Adipose tissue (tissue), 3 donors: Measurements from ENCODE around the gene SMARCD1. TPM values are rescaled to one million over a fixed set of nuclear protein-coding genes. Genes with fewer than 3 reads are reported as not detected.
"Not testable (repeated sequence)": the region's sequence is repeated elsewhere in the genome, so short reads cannot be mapped to it uniquely, and the experiment has no call there.

Source experiments
- H3K27ac ChIP-seq: one replicate; pipeline ENCODE4 v1.5.1; 2013; ENCODE audit warnings: low read depth, low read length
- WGBS, 3 donors: extraction: QIAGEN DNeasy Blood & Tissue Kit; methylation state at CpG; one replicate each; pipeline ENCODE4 v1.1.7; 2013; 5-methylcytosine and 5-hydroxymethylcytosine counted together
- polyA plus RNA-seq, 3 donors: library from polyadenylated mRNA; stranded (reverse); fragments of 200-250 nt; gene quantifications; one replicate each; pipeline ENCODE4 v1.2.3, GENCODE V29; 2013
- donor health status: healthy with polysubstance abuse.
- donor health status: Bipolar disorder and iron deficiency.
- donor health status: healthy.

The SMARCD1 gene
- polyA plus RNA-seq, 3 donors = 15.8 to 38.4 (median 17.9) TPM

- no peak overlapping the region for H3K27ac ChIP-seq
- WGBS, 3 donors = 65 to 76% (median 67%) methylated on average over 10 of the region's 10 CpGs
Measured at GRCh38 chr12:50072198-50072907, 12.8 kb upstream of the SMARCD1 start.

GRCh38 chr12:50073206-50073605, 11.9 kb upstream of the SMARCD1 start:
- 65 to 91% (median 82%) methylated on average over 6 to 7 of the region's 7 CpGs for WGBS, 3 donors
- no peak overlapping the region for H3K27ac ChIP-seq

GRCh38 chr12:50073712-50074111, 11.4 kb upstream of the SMARCD1 start:
- no peak overlapping the region for H3K27ac ChIP-seq
- WGBS, 3 donors = 79 to 83% (median 80%) methylated on average over 10 of the region's 10 CpGs

- no peak overlapping the region for H3K27ac ChIP-seq
- WGBS, 3 donors = 5 to 9% (median 7%) methylated on average over 9 of the region's 9 CpGs
Measured at GRCh38 chr12:50074936-50075807, 10.0 kb upstream of the SMARCD1 start.

GRCh38 chr12:50075808-50076170, 9.4 kb upstream of the SMARCD1 start:
- 89 to 98% (median 95%) methylated on average over 1 of the region's 1 CpG for WGBS, 3 donors
- H3K27ac ChIP-seq = no peak overlapping the region

GRCh38 chr12:50077099-50077498, 8.0 kb upstream of the SMARCD1 start:
- 90 to 92% (median 91%) methylated on average over 12 of the region's 12 CpGs for WGBS, 3 donors
- no peak overlapping the region for H3K27ac ChIP-seq

GRCh38 chr12:50078281-50078680, 6.9 kb upstream of the SMARCD1 start:
- no peak overlapping the region for H3K27ac ChIP-seq
- 94 to 95% (median 94%) methylated on average over 10 of the region's 10 CpGs for WGBS, 3 donors

- WGBS, 3 donors = 80 to 94% (median 85%) methylated on average over 5 of the region's 5 CpGs
- no peak overlapping the region for H3K27ac ChIP-seq
Measured at GRCh38 chr12:50079771-50080170, 5.4 kb upstream of the SMARCD1 start.

- H3K27ac ChIP-seq = no peak overlapping the region
Measured at GRCh38 chr12:50081096-50081808, 3.9 kb upstream of the SMARCD1 start.

GRCh38 chr12:50082644-50083043, 2.5 kb upstream of the SMARCD1 start:
- WGBS, 3 donors = 61 to 83% (median 67%) methylated on average over 7 of the region's 7 CpGs

More at GRCh38 chr12:50081096-50081808, 3.9 kb upstream of the SMARCD1 start:
- WGBS, 3 donors = 45 to 59% (median 58%) methylated on average over 45 to 46 of the region's 46 CpGs

GRCh38 chr12:50083301-50083700, 1.8 kb upstream of the SMARCD1 start:
- WGBS, 3 donors = 62 to 82% (median 81%) methylated on average over 1 of the region's 1 CpG
- no peak overlapping the region for H3K27ac ChIP-seq

More at GRCh38 chr12:50082644-50083043, 2.5 kb upstream of the SMARCD1 start:
- H3K27ac ChIP-seq = no peak overlapping the region

GRCh38 chr12:50084409-50084774, 750 bp upstream of the SMARCD1 start:
- WGBS, 3 donors = 38 to 43% (median 40%) methylated on average over 7 of the region's 7 CpGs
- not testable (repeated sequence) for H3K27ac ChIP-seq

GRCh38 chr12:50085615-50086072, 502 bp downstream of the SMARCD1 start:
- H3K27ac ChIP-seq = no peak overlapping the region
- 9 to 14% (median 11%) methylated on average over 6 to 8 of the region's 8 CpGs for WGBS, 3 donors

GRCh38 chr12:50086148-50086547, 1.0 kb downstream of the SMARCD1 start:
- H3K27ac ChIP-seq = no peak overlapping the region
- WGBS, 3 donors = 53 to 81% (median 77%) methylated on average over 5 of the region's 5 CpGs

- no peak overlapping the region for H3K27ac ChIP-seq
- WGBS, 3 donors = 83 to 88% (median 85%) methylated on average over 9 of the region's 9 CpGs
Measured at GRCh38 chr12:50087151-50087550, 2.0 kb downstream of the SMARCD1 start.

- WGBS, 3 donors = 41 to 77% (median 51%) methylated on average over 3 of the region's 3 CpGs
- H3K27ac ChIP-seq = no peak overlapping the region
Measured at GRCh38 chr12:50087995-50088394, 2.9 kb downstream of the SMARCD1 start.

- WGBS, 3 donors = 8 to 40% (median 40%) methylated on average over 3 of the region's 3 CpGs
- no peak overlapping the region for H3K27ac ChIP-seq
Measured at GRCh38 chr12:50088577-50089335, 3.6 kb downstream of the SMARCD1 start.

GRCh38 chr12:50089730-50090129, 4.6 kb downstream of the SMARCD1 start:
- 95 to 98% (median 97%) methylated on average over 7 of the region's 7 CpGs for whole genome bisulfite sequencing, 3 donors
- no peak overlapping the region for H3K27ac ChIP-seq
